Left lobe of liver (tissue), 2 donors: ENCODE data around the gene EGLN3. TPM values are rescaled to one million over a fixed set of nuclear protein-coding genes. Genes with fewer than 3 reads are reported as not detected.

ENCODE experiments used
- ATAC-seq: fragments of 200-7000 bp; cut with Tn5 transposase; one replicate; pipeline ENCODE4 v1.9.1; 2020; ENCODE audit warnings: mild to moderate bottlenecking, moderate library complexity
- DNase-seq: peaks from one replicate; pipeline ENCODE4 v3.0.0-alpha.2; 2020; ENCODE audit warnings: low spot score
- total RNA-seq: library from RNA; stranded (reverse); gene quantifications from one replicate; pipeline ENCODE4 v1.2.1, GENCODE V29; 2021
- donor health status: DM: no; HTN: no; CAD: no; lungs with moderate emphysema.
- donor health status: DM: no; HTN: yes; CAD: no.

Gene EGLN3
- total RNA-seq, 1 donor from 2014 or later = 3.3 TPM

- ATAC-seq = no peak
- no peak for DNase-seq
These were observed 70.5 kb downstream of the EGLN3 start for GRCh38 chr14:33880330-33880729.

GRCh38 chr14:33879684-33880286, 71.1 kb downstream of the EGLN3 start:
- no peak for ATAC-seq
- DNase-seq = no peak

- ATAC-seq (no peak), DNase-seq (no peak)
These were observed 74.6 kb downstream of the EGLN3 start for GRCh38 chr14:33876274-33876673.
